AG04450 (cell line): Measurements from ENCODE around the gene CYREN. TPM values are rescaled to one million over a fixed set of nuclear protein-coding genes. Genes with fewer than 3 reads are reported as not detected.
"Not testable (repeated sequence)": the region's sequence is repeated elsewhere in the genome, so short reads cannot be mapped to it uniquely, and the experiment has no call there.

Experiments
- CTCF ChIA-PET: fragments of 300-600, 350-600 bp; formaldehyde crosslinking; extraction: SDS; loops from one replicate; lab custom pipeline; 2022; ENCODE audit warnings: antibody characterized with exemption, inconsistent platforms; lab: Charles Lee
- POLR2A ChIA-PET: fragments of 350-600 bp; formaldehyde crosslinking; extraction: SDS; loops from one replicate; lab custom pipeline; 2021; ENCODE audit warnings: antibody characterized with exemption, inconsistent platforms; lab: Yijun Ruan, JAX
- DNase-seq: peaks from one replicate; pipeline ENCODE4 v3.0.0-alpha.2; 2011; ENCODE audit warnings: low read depth, low spot score
- H3K27ac ChIP-seq: one replicate; pipeline ENCODE4 v1.5.1; 2012; ENCODE audit warnings: low read depth, low read length, control low read depth
- H3K27me3 ChIP-seq: one replicate; pipeline ENCODE4 v1.6.0; 2012; ENCODE audit warnings: low read length; ENCODE audit not compliant: control insufficient read depth, insufficient read depth
- H3K4me3 ChIP-seq: 2 replicates; pipeline ENCODE4 v1.5.1; 2011; ENCODE audit warnings: mild to moderate bottlenecking, low read depth, low read length, control low read depth
- H3K9me3 ChIP-seq: 2 replicates; pipeline ENCODE4 v1.5.1; 2012; ENCODE audit warnings: low read length; ENCODE audit not compliant: control insufficient read depth, insufficient read depth
- polyA plus RNA-seq: library from polyadenylated mRNA; depleted of rRNA; stranded (reverse); fragments of >200 nt; gene quantifications from 2 replicates; pipeline ENCODE4 v1.2.3, GENCODE V29; 2011
- TF ChIP-seq, protein P1 (sequence below): IDR thresholded peaks from 2 replicates; pipeline ENCODE4 v1.5.1; 2011; ENCODE audit warnings: low read depth, low read length, control low read depth, inconsistent platforms

Gene CYREN
- polyA plus RNA-seq, 1 experiment, result 30.6 TPM

DNA sequence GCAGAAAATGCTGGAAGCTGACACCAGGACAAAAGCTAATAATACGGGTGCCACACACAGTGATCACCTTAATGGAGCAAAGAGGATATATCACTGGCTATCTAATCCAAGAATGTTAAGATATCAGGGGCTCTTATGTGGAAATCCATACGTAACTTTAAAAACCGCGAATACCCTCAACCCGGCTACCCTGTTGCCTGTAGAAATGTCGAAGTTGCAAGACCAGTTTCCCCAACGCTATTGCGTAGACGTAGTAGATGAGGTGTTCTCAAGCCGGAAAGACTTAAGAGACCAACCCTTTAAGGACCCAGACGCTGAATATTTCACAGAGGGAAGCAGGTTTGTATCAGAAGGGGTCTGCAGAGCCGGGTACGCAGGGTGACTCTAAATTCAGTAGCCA, 7.9 kb upstream of the CYREN start:
- no peak overlapping the region for H3K27ac ChIP-seq
- DNase-seq, result no peak
- CTCF ChIA-PET, result interaction anchor here (1.4 kb wide), 1 partner anchor 96 kb away, joined by 3 read pairs; no protein-coding TSS in a partner anchor
- H3K4me3 ChIP-seq, result no peak overlapping the region
- H3K9me3 ChIP-seq, result peaks cover 29% of the 10 kb centered on the region
- TF ChIP-seq, protein P1, sequence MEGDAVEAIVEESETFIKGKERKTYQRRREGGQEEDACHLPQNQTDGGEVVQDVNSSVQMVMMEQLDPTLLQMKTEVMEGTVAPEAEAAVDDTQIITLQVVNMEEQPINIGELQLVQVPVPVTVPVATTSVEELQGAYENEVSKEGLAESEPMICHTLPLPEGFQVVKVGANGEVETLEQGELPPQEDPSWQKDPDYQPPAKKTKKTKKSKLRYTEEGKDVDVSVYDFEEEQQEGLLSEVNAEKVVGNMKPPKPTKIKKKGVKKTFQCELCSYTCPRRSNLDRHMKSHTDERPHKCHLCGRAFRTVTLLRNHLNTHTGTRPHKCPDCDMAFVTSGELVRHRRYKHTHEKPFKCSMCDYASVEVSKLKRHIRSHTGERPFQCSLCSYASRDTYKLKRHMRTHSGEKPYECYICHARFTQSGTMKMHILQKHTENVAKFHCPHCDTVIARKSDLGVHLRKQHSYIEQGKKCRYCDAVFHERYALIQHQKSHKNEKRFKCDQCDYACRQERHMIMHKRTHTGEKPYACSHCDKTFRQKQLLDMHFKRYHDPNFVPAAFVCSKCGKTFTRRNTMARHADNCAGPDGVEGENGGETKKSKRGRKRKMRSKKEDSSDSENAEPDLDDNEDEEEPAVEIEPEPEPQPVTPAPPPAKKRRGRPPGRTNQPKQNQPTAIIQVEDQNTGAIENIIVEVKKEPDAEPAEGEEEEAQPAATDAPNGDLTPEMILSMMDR, result no peak
- POLR2A ChIA-PET, result no interaction called here
- H3K27me3 ChIP-seq, result no peaks in the 10 kb centered on the region

DNA sequence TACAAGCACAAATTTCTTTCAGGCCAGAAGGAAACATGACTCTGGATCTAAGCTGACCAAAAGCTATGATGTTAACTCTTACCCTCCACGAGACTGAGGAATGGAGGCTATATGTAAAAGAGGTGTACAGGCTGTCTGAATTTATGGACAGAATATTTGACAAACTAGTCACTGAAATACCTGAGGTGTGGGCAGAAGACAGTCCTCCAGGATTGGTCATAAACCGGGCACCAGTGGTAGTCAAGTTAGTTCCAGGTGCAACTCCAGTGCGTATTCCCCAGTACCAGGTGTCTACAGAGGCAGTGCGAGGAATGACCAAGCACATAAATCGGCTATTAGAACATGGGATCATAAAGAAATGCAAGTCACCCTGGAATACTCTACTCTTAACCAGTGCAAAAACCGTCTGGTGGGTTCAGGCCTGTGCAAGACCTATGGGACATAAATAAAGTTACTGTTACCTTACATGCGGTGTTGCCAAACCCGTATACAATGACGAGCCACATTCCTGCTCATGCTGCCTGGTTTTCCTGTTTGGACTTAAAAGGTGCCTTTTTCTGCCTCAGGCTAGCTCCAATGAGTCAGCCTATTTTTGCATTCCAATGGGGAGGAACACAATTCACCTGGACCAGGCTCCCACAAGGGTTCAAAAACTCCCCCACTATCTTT, 6.7 kb upstream of the CYREN start:
- no peak overlapping the region for H3K4me3 ChIP-seq
- POLR2A ChIA-PET, result no interaction called here
- CTCF ChIA-PET, result no interaction called here
- H3K27me3 ChIP-seq, result no peaks in the 10 kb centered on the region
- no peak for DNase-seq
- H3K27ac ChIP-seq, result no peak overlapping the region
- peaks cover 19% of the 10 kb centered on the region for H3K9me3 ChIP-seq
- TF ChIP-seq, protein P1, result no peak

DNA sequence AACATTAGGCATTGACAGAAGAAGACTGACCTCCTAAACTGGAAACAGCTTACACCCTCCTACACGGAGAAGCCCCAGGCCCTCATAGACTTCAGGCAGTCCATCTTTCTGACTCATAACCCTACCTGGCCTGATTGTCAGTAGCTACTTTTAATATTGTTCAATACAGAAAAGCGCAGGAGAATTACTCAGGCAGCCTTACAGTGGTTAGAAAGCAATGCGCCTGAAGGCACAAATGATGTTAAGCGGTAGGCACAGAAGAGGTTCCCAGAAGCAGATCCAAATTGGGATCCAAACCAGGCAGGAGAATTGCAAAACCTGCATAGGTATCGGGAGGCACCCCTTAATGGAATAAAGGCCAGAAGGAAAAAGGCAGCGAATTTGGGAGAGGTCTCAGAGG, 5.4 kb upstream of the CYREN start:
- no peak overlapping the region for H3K27ac ChIP-seq
- CTCF ChIA-PET, result no interaction called here
- TF ChIP-seq, protein P1, result no peak
- H3K4me3 ChIP-seq, result no peak overlapping the region
- H3K27me3 ChIP-seq, result no peaks in the 10 kb centered on the region
- H3K9me3 ChIP-seq, result peaks cover 11% of the 10 kb centered on the region; the same call in 1 of the 2 replicates
- DNase-seq, result no peak
- POLR2A ChIA-PET, result no interaction called here

DNA sequence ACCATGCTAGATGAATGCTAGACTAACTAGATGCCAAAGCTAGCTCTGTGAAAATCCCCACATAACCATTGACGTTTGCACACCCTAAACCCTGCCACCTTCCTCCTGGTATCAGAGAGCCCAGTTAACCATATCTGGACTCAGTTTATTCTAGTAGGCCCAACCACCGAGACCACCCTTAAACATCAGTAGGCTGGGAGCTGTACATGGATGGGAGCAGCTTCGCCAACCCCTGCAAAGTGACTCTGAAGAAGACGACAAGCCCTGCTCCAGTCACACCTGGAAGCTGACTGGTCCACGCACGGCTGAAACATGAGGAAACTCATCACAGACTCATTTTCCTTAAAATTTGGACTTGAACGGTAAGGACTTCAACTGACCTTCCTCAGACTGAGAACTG, 4.4 kb upstream of the CYREN start:
- Histone ChIP-seq H3K27me3 (no peaks in the 10 kb centered on the region), H3K9me3 (peaks cover 6% of the 10 kb centered on the region; the same call in 1 of the 2 replicates), H3K4me3 (no peak overlapping the region), H3K27ac (no peak overlapping the region)
- CTCF ChIA-PET, result no interaction called here
- TF ChIP-seq, protein P1, result no peak
- no peak for DNase-seq
- POLR2A ChIA-PET, result no interaction called here

DNA sequence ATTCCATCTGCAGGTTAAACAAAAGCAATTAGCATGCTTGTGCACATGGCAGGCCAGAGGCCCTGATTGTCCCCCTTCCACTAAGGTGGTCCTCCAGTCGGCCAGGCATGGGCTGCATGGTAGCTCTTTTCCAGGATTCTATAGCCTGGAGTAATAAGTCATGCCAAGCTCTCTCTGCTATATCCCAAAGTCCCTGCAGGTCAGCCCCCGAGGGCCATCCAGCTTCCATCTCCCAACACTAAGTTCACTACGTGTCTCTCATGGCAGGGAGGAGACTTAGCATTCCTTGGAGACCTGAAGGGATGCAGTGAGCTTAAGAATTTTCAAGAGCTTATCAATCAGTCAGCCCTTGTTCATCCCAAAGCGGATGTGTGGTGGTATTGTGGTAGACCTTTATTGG, 3.4 kb upstream of the CYREN start:
- CTCF ChIA-PET, result interaction anchor here (0.6 kb wide), 1 partner anchor 37 kb away, joined by 3 read pairs; the partner anchor contains the start of gene WDR91
- H3K27ac ChIP-seq, H3K27me3 ChIP-seq, DNase-seq, POLR2A ChIA-PET, H3K4me3 ChIP-seq, H3K9me3 ChIP-seq: not testable (repeated sequence)

DNA sequence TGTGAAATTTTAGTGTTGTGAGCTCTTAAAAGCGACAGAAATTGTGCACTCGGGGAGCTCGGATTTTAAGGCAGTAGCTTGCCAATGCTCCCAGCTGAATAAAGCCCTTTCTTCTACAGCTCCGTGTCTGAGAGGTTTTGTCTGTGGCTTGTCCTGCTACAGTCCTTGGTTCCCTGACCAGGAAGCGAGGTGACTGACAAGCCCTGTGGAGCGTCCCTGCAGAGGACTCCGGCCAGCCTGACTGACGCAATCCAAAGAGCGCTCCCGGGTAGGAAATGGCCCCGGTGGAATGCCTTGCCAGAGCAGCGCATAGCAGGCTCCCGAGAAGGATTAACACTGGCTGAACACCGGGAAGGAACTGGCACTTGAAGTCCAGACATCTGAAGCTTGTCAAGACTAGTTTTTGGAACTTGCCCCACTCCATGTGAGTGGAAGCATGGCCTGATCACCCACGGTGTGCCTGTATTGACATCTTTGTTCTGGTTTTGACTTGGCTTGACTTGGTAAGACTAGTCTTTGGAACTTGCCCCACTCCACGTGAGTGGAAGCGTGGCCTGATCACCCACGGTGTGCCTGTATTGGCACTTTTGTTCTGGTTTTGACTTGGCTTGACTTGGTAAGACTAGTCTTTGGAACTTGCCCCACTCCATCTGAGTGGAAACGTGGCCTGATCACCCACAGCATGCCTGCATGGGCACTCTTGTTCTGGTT, 1.2 kb upstream of the CYREN start:
- ChIA-PET CTCF (interaction anchor here (0.6 to 2.8 kb wide), 19 partner anchors 8 to 1130 kb away, joined by 3 to 15 read pairs (median 4); partner anchors contain the start of genes AGBL3 and TMEM140), POLR2A (interaction anchor here (1.3 to 2.0 kb wide), 3 partner anchors 22 to 185 kb away, joined by 4 to 6 read pairs (median 4); partner anchors contain the start of genes AGBL3 and TMEM140)
- H3K27me3 ChIP-seq, H3K9me3 ChIP-seq, DNase-seq, H3K4me3 ChIP-seq: not testable (repeated sequence)
- peak overlapping the region; percentile 74 for H3K27ac ChIP-seq

DNA sequence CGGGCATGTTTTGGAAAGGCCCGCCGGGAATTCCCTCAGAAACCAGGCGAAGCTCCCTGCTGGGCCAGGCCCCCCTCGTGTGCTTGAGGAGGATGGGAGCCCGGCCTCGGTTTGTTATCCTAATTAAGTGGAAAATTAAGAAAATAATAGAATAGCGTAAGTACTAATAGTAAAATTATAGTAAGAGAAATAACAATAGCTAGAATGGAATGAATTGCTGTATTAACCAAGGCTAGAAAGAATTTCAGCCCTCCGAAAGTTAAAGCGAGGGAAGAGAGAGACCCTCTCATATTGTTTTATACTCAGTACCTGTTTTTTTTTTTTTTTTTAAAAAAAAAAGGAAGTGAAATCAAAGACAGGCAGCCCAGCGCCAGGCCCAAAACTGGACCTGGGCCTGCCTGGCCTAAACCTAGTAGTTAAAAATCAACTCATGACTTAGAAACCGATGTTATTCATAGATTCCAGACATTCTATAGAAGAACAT, 533 bp upstream of the CYREN start:
- Histone ChIP-seq H3K4me3 (peak overlapping the region; percentile 78), H3K27ac (peak overlapping the region; percentile 97)
- CTCF ChIA-PET, result interaction anchor here (0.6 to 2.8 kb wide), 25 partner anchors 9 to 1129 kb away, joined by 3 to 15 read pairs (median 4); partner anchors contain the start of genes AGBL3 and TMEM140
- H3K27me3 ChIP-seq, H3K9me3 ChIP-seq, DNase-seq: not testable (repeated sequence)
- POLR2A ChIA-PET, result interaction anchor here (1.1 to 2.0 kb wide), 5 partner anchors 11 to 525 kb away, joined by 3 to 12 read pairs (median 4); partner anchors contain the start of genes AGBL3, BPGM and TMEM140
